Activated CD8-positive, alpha-beta memory T cell treated with anti-CD3 and anti-CD28 coated beads, Interleukin-2, amount 50 U/mL, for 4 hours (primary cell): Measurements from ENCODE around the gene KCTD11.
A peak's percentile ranks its signal among the peaks of the same experiment; 100 is the strongest.

Source experiments
- DNase-seq: peaks from one replicate; pipeline ENCODE4 v3.0.0-alpha.2; 2020

KCTD11 gene

GRCh38 chr17:7351665-7352502, at the start of gene KCTD11:
Gene KCTD11, plus strand, starts transcription at chr17:7352162.
- DNase-seq: peak; percentile 73

- no peak for DNase-seq
Observed at GRCh38 chr17:7304179-7304578, 47.8 kb upstream of the KCTD11 start.

- DNase-seq: peak; percentile 100
Observed at GRCh38 chr17:7306911-7307685, 44.9 kb upstream of the KCTD11 start, which contains the start of gene EIF5A. Gene EIF5A, plus strand, starts transcription at chr17:7307628. Its CDS starts 2,008 bp downstream, at chr17:7309636.

GRCh38 chr17:7307686-7308624, 44.0 kb upstream of the KCTD11 start:
- peak; percentile 57 for DNase-seq

GRCh38 chr17:7308625-7309433, 43.1 kb upstream of the KCTD11 start:
- DNase-seq: peak; percentile 82

GRCh38 chr17:7309628-7310027, 42.3 kb upstream of the KCTD11 start:
- DNase-seq: no peak

GRCh38 chr17:7311110-7311705, 40.8 kb upstream of the KCTD11 start:
- no peak for DNase-seq

- no peak for DNase-seq
Observed at GRCh38 chr17:7312432-7313087, 39.4 kb upstream of the KCTD11 start.

GRCh38 chr17:7313088-7313889, 38.7 kb upstream of the KCTD11 start:
- DNase-seq: no peak

GRCh38 chr17:7313890-7314718, 37.9 kb upstream of the KCTD11 start:
- no peak for DNase-seq

- peak; percentile 96 for DNase-seq
Observed at GRCh38 chr17:7314719-7315569, 37.0 kb upstream of the KCTD11 start, which contains the start of gene GPS2. Gene GPS2, minus strand, starts transcription at chr17:7315360. Its CDS starts 308 bp downstream, at chr17:7315052.

- no peak for DNase-seq
Observed at GRCh38 chr17:7315570-7316235, 36.3 kb upstream of the KCTD11 start.

GRCh38 chr17:7317161-7317803, 34.7 kb upstream of the KCTD11 start:
- no peak for DNase-seq

GRCh38 chr17:7318121-7318860, 33.7 kb upstream of the KCTD11 start:
- no peak for DNase-seq

- DNase-seq: no peak
Observed at GRCh38 chr17:7321466-7321865, 30.5 kb upstream of the KCTD11 start.
